ENCODE data around the gene TMEM74B. TPM values are rescaled to one million over a fixed set of nuclear protein-coding genes. Genes with fewer than 3 reads are reported as not detected.

The TMEM74B gene
- total and polyA plus RNA-seq, 9 of the 15 experiments (the other 6 are each of a cell fraction or from before 2014, with no cell fraction given): 0.24 to 19.0 (median 7.5) TPM

- TF ChIP-seq MGA (IDR thresholded peaks at IDR 0.05): peak; percentile 25; the same call in 1 of the 2 replicates
- no peak for TF ChIP-seq ZBTB40 (IDR thresholded peaks at IDR 0.05)
- TF ChIP-seq ZBTB40 (CRISPR knock-in tag; IDR thresholded peaks at IDR 0.05): no peak
These were observed 14.6 kb upstream of the TMEM74B start (continued) for GRCh38 chr20:1199212-1199873.

All from K562 (cell line).